ENCODE measurements around the gene CDH20.

CDH20 gene

DNA sequence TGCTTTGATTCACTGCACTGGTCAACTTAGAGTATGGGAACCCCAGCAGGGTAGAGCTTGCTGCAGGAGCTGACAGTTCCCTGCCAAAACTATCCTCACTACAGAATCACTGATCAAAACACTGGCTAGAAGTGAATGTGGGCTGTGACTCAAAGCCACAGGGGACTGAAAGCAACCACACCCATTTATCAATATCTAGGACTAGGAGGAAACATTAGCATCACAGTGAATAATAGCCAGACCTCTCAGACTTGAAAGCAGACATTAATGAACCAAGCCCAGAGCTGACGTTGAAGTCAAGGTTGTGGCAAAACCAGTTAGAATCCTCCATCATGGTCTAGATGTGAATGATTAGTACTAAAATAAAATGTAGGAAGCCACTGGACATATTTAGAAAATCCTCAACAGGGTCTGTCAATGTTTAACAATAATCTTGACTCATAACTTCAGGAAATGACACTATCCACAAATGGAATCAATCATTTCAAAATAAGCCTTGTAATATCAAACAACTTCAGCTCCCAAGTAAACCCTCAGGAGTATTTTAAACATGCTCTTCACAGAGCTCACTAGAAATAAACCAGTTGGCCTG is 131.4 kb downstream of the CDH20 start:
- H2AFZ ChIP-seq (ENCODE audit: low read depth, low read length, severe bottlenecking) = no peak overlapping the region
- H3K9ac ChIP-seq (ENCODE audit: low read length) = no peak overlapping the region
- no peak for TF ChIP-seq EZH2phosphoT487 (conservative IDR thresholded peaks at IDR 0.05; ENCODE audit: low read length)
- TF ChIP-seq, protein P1, sequence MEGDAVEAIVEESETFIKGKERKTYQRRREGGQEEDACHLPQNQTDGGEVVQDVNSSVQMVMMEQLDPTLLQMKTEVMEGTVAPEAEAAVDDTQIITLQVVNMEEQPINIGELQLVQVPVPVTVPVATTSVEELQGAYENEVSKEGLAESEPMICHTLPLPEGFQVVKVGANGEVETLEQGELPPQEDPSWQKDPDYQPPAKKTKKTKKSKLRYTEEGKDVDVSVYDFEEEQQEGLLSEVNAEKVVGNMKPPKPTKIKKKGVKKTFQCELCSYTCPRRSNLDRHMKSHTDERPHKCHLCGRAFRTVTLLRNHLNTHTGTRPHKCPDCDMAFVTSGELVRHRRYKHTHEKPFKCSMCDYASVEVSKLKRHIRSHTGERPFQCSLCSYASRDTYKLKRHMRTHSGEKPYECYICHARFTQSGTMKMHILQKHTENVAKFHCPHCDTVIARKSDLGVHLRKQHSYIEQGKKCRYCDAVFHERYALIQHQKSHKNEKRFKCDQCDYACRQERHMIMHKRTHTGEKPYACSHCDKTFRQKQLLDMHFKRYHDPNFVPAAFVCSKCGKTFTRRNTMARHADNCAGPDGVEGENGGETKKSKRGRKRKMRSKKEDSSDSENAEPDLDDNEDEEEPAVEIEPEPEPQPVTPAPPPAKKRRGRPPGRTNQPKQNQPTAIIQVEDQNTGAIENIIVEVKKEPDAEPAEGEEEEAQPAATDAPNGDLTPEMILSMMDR (IDR thresholded peaks at IDR 0.05; ENCODE audit: insufficient read depth, low read length, poor library complexity, severe bottlenecking) = no peak
- no peaks in the 10 kb centered on the region for H3K36me3 ChIP-seq (ENCODE audit: low read length)
- H3K79me2 ChIP-seq (ENCODE audit: insufficient read depth, low read length) = no peaks in the 10 kb centered on the region
- no peaks in the 10 kb centered on the region for H3F3A ChIP-seq (ENCODE audit: insufficient read depth)
- H3K4me3 ChIP-seq (ENCODE audit: insufficient read depth, low read length, poor library complexity, severe bottlenecking) = no peak overlapping the region
- H3K27me3 ChIP-seq (ENCODE audit: low read length) = no peaks in the 10 kb centered on the region
- H3K27ac ChIP-seq (ENCODE audit: low read depth, low read length) = no peak overlapping the region
- H3K9me3 ChIP-seq (ENCODE audit: insufficient read depth, low read length) = no peaks in the 10 kb centered on the region
- H4K20me1 ChIP-seq (ENCODE audit: low read depth, low read length) = no peaks in the 10 kb centered on the region
- H3K9me2 ChIP-seq (replicated peaks; ENCODE audit: insufficient read depth, low read length) = no peaks in the 10 kb centered on the region
- no peak overlapping the region for H3K4me2 ChIP-seq (ENCODE audit: low read depth, low read length, poor library complexity, severe bottlenecking)

DNA sequence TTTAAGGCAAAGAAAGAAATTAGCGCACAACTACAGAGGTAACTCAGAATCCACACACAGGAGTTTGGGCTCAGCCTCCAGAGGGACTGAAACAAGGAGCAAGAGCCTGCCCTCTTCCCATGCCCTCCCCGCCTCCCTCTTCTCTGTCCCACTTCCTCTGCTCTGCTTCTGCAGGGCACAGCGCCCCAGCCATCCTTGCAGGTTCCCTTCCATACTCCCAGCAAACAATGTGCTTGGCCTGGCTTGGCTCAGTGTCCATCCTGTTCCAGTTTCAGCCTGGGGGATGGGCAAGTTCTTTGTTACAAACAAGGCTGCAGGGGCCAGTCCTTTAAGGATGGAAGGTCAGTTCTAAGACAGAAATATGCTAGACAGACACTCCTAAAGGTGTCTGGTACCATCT is 133.5 kb downstream of the CDH20 start:
- Histone ChIP-seq H3F3A (ENCODE audit: insufficient read depth) (no peaks in the 10 kb centered on the region), H2AFZ (ENCODE audit: low read depth, low read length, severe bottlenecking) (no peak overlapping the region), H3K9me2 (replicated peaks; ENCODE audit: insufficient read depth, low read length) (no peaks in the 10 kb centered on the region), H3K27me3 (ENCODE audit: low read length) (no peaks in the 10 kb centered on the region), H3K4me2 (ENCODE audit: low read depth, low read length, poor library complexity, severe bottlenecking) (no peak overlapping the region), H3K9ac (ENCODE audit: low read length) (no peak overlapping the region), H3K27ac (ENCODE audit: low read depth, low read length) (no peak overlapping the region), H3K4me3 (ENCODE audit: insufficient read depth, low read length, poor library complexity, severe bottlenecking) (no peak overlapping the region), H3K79me2 (ENCODE audit: insufficient read depth, low read length) (no peaks in the 10 kb centered on the region), H3K9me3 (ENCODE audit: insufficient read depth, low read length) (no peaks in the 10 kb centered on the region), H4K20me1 (ENCODE audit: low read depth, low read length) (no peaks in the 10 kb centered on the region), H3K36me3 (ENCODE audit: low read length) (no peaks in the 10 kb centered on the region)
- TF ChIP-seq, protein P1 (IDR thresholded peaks at IDR 0.05; ENCODE audit: insufficient read depth, low read length, poor library complexity, severe bottlenecking) = no peak
- no peak for TF ChIP-seq EZH2phosphoT487 (conservative IDR thresholded peaks at IDR 0.05; ENCODE audit: low read length)

DNA sequence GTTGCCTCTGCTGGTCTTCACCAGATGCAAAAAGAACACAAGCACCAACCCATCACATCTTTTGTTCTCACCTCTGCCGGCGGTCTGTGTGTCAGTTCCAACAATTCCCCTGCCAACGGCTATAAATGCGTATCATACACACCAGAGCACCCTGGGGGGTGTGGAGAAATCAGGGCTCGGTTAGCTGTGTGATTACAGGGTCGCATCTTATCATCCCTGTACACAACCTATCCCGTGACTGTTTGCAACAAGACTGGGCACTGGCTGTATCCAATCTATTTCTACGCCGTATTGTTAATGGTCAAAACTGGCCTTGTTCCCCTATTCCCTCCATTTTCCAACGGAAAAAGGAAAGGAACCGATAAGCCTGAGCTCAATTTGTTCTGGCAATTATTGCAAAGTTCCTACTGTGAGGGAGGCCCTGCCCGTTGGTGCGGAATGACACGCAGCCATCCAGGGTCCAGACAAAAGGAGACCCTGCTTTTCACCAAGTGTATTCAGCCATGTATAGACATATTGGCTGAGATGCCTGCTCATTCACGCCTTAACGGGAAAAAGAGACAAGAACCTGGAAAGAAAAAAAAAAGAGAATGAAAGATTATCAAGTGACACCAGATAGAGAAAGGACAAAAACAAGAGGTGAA is 136.9 kb downstream of the CDH20 start:
- Histone ChIP-seq H2AFZ (ENCODE audit: low read depth, low read length, severe bottlenecking) (no peak overlapping the region), H4K20me1 (ENCODE audit: low read depth, low read length) (no peaks in the 10 kb centered on the region), H3K9ac (ENCODE audit: low read length) (no peak overlapping the region), H3F3A (ENCODE audit: insufficient read depth) (no peaks in the 10 kb centered on the region), H3K9me2 (replicated peaks; ENCODE audit: insufficient read depth, low read length) (no peaks in the 10 kb centered on the region), H3K9me3 (ENCODE audit: insufficient read depth, low read length) (no peaks in the 10 kb centered on the region), H3K27ac (ENCODE audit: low read depth, low read length) (no peak overlapping the region), H3K27me3 (ENCODE audit: low read length) (no peaks in the 10 kb centered on the region), H3K36me3 (ENCODE audit: low read length) (no peaks in the 10 kb centered on the region), H3K4me3 (ENCODE audit: insufficient read depth, low read length, poor library complexity, severe bottlenecking) (no peak overlapping the region), H3K79me2 (ENCODE audit: insufficient read depth, low read length) (no peaks in the 10 kb centered on the region), H3K4me2 (ENCODE audit: low read depth, low read length, poor library complexity, severe bottlenecking) (no peak overlapping the region)
- TF ChIP-seq, protein P1 (IDR thresholded peaks at IDR 0.05; ENCODE audit: insufficient read depth, low read length, poor library complexity, severe bottlenecking) = no peak
- TF ChIP-seq EZH2phosphoT487 (conservative IDR thresholded peaks at IDR 0.05; ENCODE audit: low read length) = no peak
